HUES64 (cell line): ENCODE results near the gene LAYN.
A peak's percentile ranks its signal among the peaks of the same experiment; 100 is the strongest.

Experiments
- H3K27ac ChIP-seq: 2 replicates; pipeline ENCODE4 v1.7.0; 2013; ENCODE audit warnings: low read depth, low read length, inconsistent platforms
- H3K27me3 ChIP-seq: 2 replicates; pipeline ENCODE4 v1.6.1; 2013; ENCODE audit warnings: mild to moderate bottlenecking, low read length; ENCODE audit not compliant: insufficient read depth
- H3K36me3 ChIP-seq: 2 replicates; pipeline ENCODE4 v1.6.1; 2013; ENCODE audit warnings: mild to moderate bottlenecking, low read length; ENCODE audit not compliant: insufficient read depth
- H3K4me1 ChIP-seq: 2 replicates; pipeline ENCODE4 v1.6.1; 2013; ENCODE audit warnings: mild to moderate bottlenecking, low read length, moderate library complexity; ENCODE audit not compliant: insufficient read depth
- H3K4me3 ChIP-seq: 2 replicates; pipeline ENCODE4 v1.5.1; 2013; ENCODE audit warnings: mild to moderate bottlenecking, low read length, moderate library complexity
- H3K9ac ChIP-seq: 2 replicates; pipeline ENCODE4 v1.6.1; 2013; ENCODE audit warnings: mild to moderate bottlenecking, low read depth, low read length
- H3K9me3 ChIP-seq: 2 replicates; pipeline ENCODE4 v1.6.1; 2013; ENCODE audit warnings: low read depth, low read length; ENCODE audit not compliant: insufficient read depth
- WGBS: fragments of 150-250, 120-280 bp; methylation state at CpG from one replicate; pipeline ENCODE4 v1.1.7; 2013; ENCODE audit warnings: missing lambda C conversion rate; 5-methylcytosine and 5-hydroxymethylcytosine counted together

LAYN gene

GRCh38 chr11:111549196-111549868 lies 8.8 kb downstream of the LAYN start:
- peaks cover 18% of the 10 kb centered on the region for H3K4me1 ChIP-seq
- WGBS: 83% methylated on average over 10 of the region's 11 CpGs
- H3K36me3 ChIP-seq: no peaks in the 10 kb centered on the region
- H3K9ac ChIP-seq: no peak overlapping the region
- H3K9me3 ChIP-seq: no peaks in the 10 kb centered on the region
- H3K27me3 ChIP-seq: peaks cover under 1% of the 10 kb centered on the region; the same call in 1 of the 2 replicates
- H3K27ac ChIP-seq: no peak overlapping the region
- H3K4me3 ChIP-seq: no peak overlapping the region

GRCh38 chr11:111549869-111550203 lies 9.3 kb downstream of the LAYN start:
- no peaks in the 10 kb centered on the region for H3K36me3 ChIP-seq
- no peak overlapping the region for H3K9ac ChIP-seq
- H3K27me3 ChIP-seq: no peaks in the 10 kb centered on the region
- no peak overlapping the region for H3K27ac ChIP-seq
- peaks cover 18% of the 10 kb centered on the region for H3K4me1 ChIP-seq
- no peaks in the 10 kb centered on the region for H3K9me3 ChIP-seq
- H3K4me3 ChIP-seq: no peak overlapping the region
- WGBS: 87% methylated on average over 3 of the region's 3 CpGs

- 76% methylated on average over 2 of the region's 2 CpGs for WGBS
- H3K4me3 ChIP-seq: no peak overlapping the region
- H3K36me3 ChIP-seq: 0 out of 2 replicates have a peak, but pooled peaks cover 1% of the 10 kb centered on the region
- no peak overlapping the region for H3K27ac ChIP-seq
- H3K27me3 ChIP-seq: no peaks in the 10 kb centered on the region
- H3K4me1 ChIP-seq: peaks cover 18% of the 10 kb centered on the region
- H3K9ac ChIP-seq: no peak overlapping the region
- H3K9me3 ChIP-seq: no peaks in the 10 kb centered on the region
Observed at GRCh38 chr11:111550258-111550657, 9.7 kb downstream of the LAYN start.

- Histone ChIP-seq H3K9ac (no peak overlapping the region), H3K4me3 (no peak overlapping the region), H3K9me3 (peaks cover 14% of the 10 kb centered on the region), H3K27ac (no peak overlapping the region), H3K27me3 (no peaks in the 10 kb centered on the region), H3K4me1 (peaks cover 10% of the 10 kb centered on the region), H3K36me3 (0 out of 2 replicates have a peak, but pooled peaks cover 6% of the 10 kb centered on the region)
Observed at GRCh38 chr11:111554532-111554931, 14.0 kb downstream of the LAYN start.

GRCh38 chr11:111555255-111555654 lies 14.7 kb downstream of the LAYN start:
- Histone ChIP-seq H3K9ac (no peak overlapping the region), H3K36me3 (0 out of 2 replicates have a peak, but pooled peaks cover 6% of the 10 kb centered on the region), H3K4me3 (no peak overlapping the region), H3K27me3 (no peaks in the 10 kb centered on the region), H3K9me3 (peaks cover 14% of the 10 kb centered on the region), H3K27ac (no peak overlapping the region), H3K4me1 (peaks cover 3% of the 10 kb centered on the region; the same call in 1 of the 2 replicates)

- WGBS: 93% methylated on average over 5 of the region's 5 CpGs
- Histone ChIP-seq H3K4me1 (peaks cover 17% of the 10 kb centered on the region), H3K4me3 (no peak overlapping the region), H3K9me3 (peaks cover 14% of the 10 kb centered on the region), H3K9ac (no peak overlapping the region), H3K27ac (no peak overlapping the region), H3K27me3 (no peaks in the 10 kb centered on the region), H3K36me3 (0 out of 2 replicates have a peak, but pooled peaks cover 6% of the 10 kb centered on the region)
Observed at GRCh38 chr11:111557425-111558111, 17.0 kb downstream of the LAYN start.

GRCh38 chr11:111559800-111560464 lies 19.4 kb downstream of the LAYN start:
- peaks cover 14% of the 10 kb centered on the region for H3K9me3 ChIP-seq
- H3K27me3 ChIP-seq: no peaks in the 10 kb centered on the region
- WGBS: 89% methylated on average over 11 of the region's 11 CpGs
- H3K4me3 ChIP-seq: no peak overlapping the region
- H3K4me1 ChIP-seq: peaks cover 25% of the 10 kb centered on the region
- no peak overlapping the region for H3K27ac ChIP-seq
- H3K36me3 ChIP-seq: 0 out of 2 replicates have a peak, but pooled peaks cover 6% of the 10 kb centered on the region
- no peak overlapping the region for H3K9ac ChIP-seq

GRCh38 chr11:111560800-111561199 lies 20.3 kb downstream of the LAYN start:
- Histone ChIP-seq H3K27ac (no peak overlapping the region), H3K27me3 (no peaks in the 10 kb centered on the region), H3K9me3 (peaks cover 12% of the 10 kb centered on the region), H3K9ac (no peak overlapping the region), H3K36me3 (no peaks in the 10 kb centered on the region), H3K4me3 (no peak overlapping the region), H3K4me1 (peaks cover 25% of the 10 kb centered on the region)
- WGBS: 93% methylated on average over 3 of the region's 3 CpGs

- 88% methylated on average over 3 of the region's 3 CpGs for WGBS
- Histone ChIP-seq H3K27me3 (no peaks in the 10 kb centered on the region), H3K36me3 (no peaks in the 10 kb centered on the region), H3K9me3 (peaks cover 7% of the 10 kb centered on the region; the same call in 1 of the 2 replicates), H3K4me1 (peaks cover 25% of the 10 kb centered on the region), H3K4me3 (no peak overlapping the region), H3K27ac (peak overlapping the region; percentile 10; the same call in 1 of the 2 replicates), H3K9ac (no peak overlapping the region)
Observed at GRCh38 chr11:111561306-111561705, 20.8 kb downstream of the LAYN start.

- 0 out of 2 replicates have a peak, but pooled peaks cover 2% of the 10 kb centered on the region for H3K9me3 ChIP-seq
- H3K4me1 ChIP-seq: peaks cover 30% of the 10 kb centered on the region
- no peaks in the 10 kb centered on the region for H3K36me3 ChIP-seq
- H3K27me3 ChIP-seq: no peaks in the 10 kb centered on the region
- H3K27ac ChIP-seq: peak overlapping the region; percentile 58
- peak overlapping the region; percentile 53; the same call in 1 of the 2 replicates for H3K9ac ChIP-seq
- no peak overlapping the region for H3K4me3 ChIP-seq
- 55% methylated on average over 3 of the region's 3 CpGs for WGBS
Observed at GRCh38 chr11:111561791-111562325, 21.3 kb downstream of the LAYN start.
